H1 (cell line): ENCODE results near the gene HSH2D. TPM values are rescaled to one million over a fixed set of nuclear protein-coding genes. Genes with fewer than 3 reads are reported as not detected.

Source experiments
- CTCF ChIA-PET: fragments of 300-600 bp; sonication (Branson Sonifier 250); formaldehyde crosslinking; loops from one replicate; lab custom pipeline; 2021; ENCODE audit not compliant: partially characterized antibody; lab: Charles Lee
- POLR2A ChIA-PET: fragments of 300-600 bp; sonication (Branson Sonifier 250); formaldehyde crosslinking; loops from one replicate; lab custom pipeline; 2021; ENCODE audit warnings: inconsistent platforms; ENCODE audit not compliant: partially characterized antibody; lab: Charles Lee
- DNase-seq, 2 experiments: peaks; one replicate each; pipeline versions ENCODE4 v3.0.0 to v3.0.0-alpha.2; 2010 to 2022; ENCODE audit warnings: low spot score in 2 of 2, low read depth in 1 of 2, mixed read lengths in 1 of 2
- FAIRE-seq: peaks from 2 replicates; lab custom pipeline; 2011; peaks lifted over from hg19 to GRCh38; lab: Jason Lieb, UNC
- H2AFZ ChIP-seq: 2 replicates; pipeline ENCODE4 v1.8.1; 2012; ENCODE audit warnings: low read length, inconsistent platforms
- H2AK5ac ChIP-seq: 2 replicates; pipeline ENCODE4 v1.6.1; 2013; ENCODE audit warnings: low read depth, low read length
- H2BK120ac ChIP-seq: replicated peaks from 2 replicates; pipeline ENCODE3; 2013; ENCODE audit warnings: low read depth, low read length, inconsistent platforms
- H2BK12ac ChIP-seq: 2 replicates; pipeline ENCODE4 v1.6.1; 2013; ENCODE audit warnings: low read depth, low read length
- H2BK15ac ChIP-seq: 2 replicates; pipeline ENCODE4 v1.6.1; 2013; ENCODE audit warnings: low read length
- H2BK20ac ChIP-seq: 2 replicates; pipeline ENCODE4 v1.6.1; 2013; ENCODE audit warnings: low read length
- H2BK5ac ChIP-seq: 2 replicates; pipeline ENCODE4 v1.6.1; 2013; ENCODE audit warnings: low read depth, low read length
- H3K14ac ChIP-seq: 2 replicates; pipeline ENCODE4 v1.6.1; 2013; ENCODE audit warnings: inconsistent platforms; ENCODE audit not compliant: insufficient read length
- H3K18ac ChIP-seq: 2 replicates; pipeline ENCODE4 v1.6.1; 2013; ENCODE audit warnings: low read length; ENCODE audit errors: extremely low read depth
- H3K23ac ChIP-seq: 2 replicates; pipeline ENCODE4 v1.6.1; 2013; ENCODE audit warnings: inconsistent platforms; ENCODE audit not compliant: insufficient read length
- H3K23me2 ChIP-seq: 2 replicates; pipeline ENCODE4 v1.6.1; 2013; ENCODE audit warnings: low read depth, low read length
- H3K27ac ChIP-seq: 2 replicates; pipeline ENCODE4 v1.6.1; 2011; ENCODE audit warnings: low read depth, low read length, inconsistent platforms
- H3K27me3 ChIP-seq, 4 experiments: replicated peaks in 1 of 4; 1 replicate in 1 of 4; 2 replicates in 3 of 4; pipeline versions ENCODE4 v1.6.1 to v1.8.1; 2011 to 2013; ENCODE audit warnings: low read length in 3 of 4, mild to moderate bottlenecking in 3 of 4, inconsistent platforms in 2 of 4, mixed read lengths in 2 of 4, moderate library complexity in 1 of 4; ENCODE audit not compliant: control insufficient read depth in 3 of 4, insufficient read depth in 3 of 4; ENCODE audit errors: extremely low read depth in 1 of 4
- H3K36me3 ChIP-seq, 4 experiments: 2 replicates each; pipeline versions ENCODE4 v1.6.1 to v1.8.1; 2011 to 2013; ENCODE audit warnings: mild to moderate bottlenecking in 4 of 4, low read length in 3 of 4, moderate library complexity in 2 of 4, control low read depth in 1 of 4, inconsistent platforms in 1 of 4; ENCODE audit not compliant: insufficient read depth in 4 of 4, control insufficient read depth in 2 of 4
- H3K4ac ChIP-seq: replicated peaks from 2 replicates; pipeline ENCODE3; 2013; ENCODE audit warnings: low read length, low read depth, mixed read lengths, inconsistent platforms; ENCODE audit not compliant: insufficient read length
- H3K4me1 ChIP-seq, 4 experiments: replicated peaks in 1 of 4; 1 replicate in 1 of 4; 2 replicates in 3 of 4; pipeline versions ENCODE4 v1.6.1 to v1.8.1; 2011 to 2013; ENCODE audit warnings: low read length in 3 of 4, inconsistent platforms in 2 of 4, mixed read lengths in 1 of 4; ENCODE audit not compliant: insufficient read depth in 4 of 4, control insufficient read depth in 3 of 4
- H3K4me2 ChIP-seq, 2 experiments: 2 replicates each; pipeline versions ENCODE4 v1.6.1 to v1.8.1; 2011 to 2013; ENCODE audit warnings: low read depth in 2 of 2, low read length in 2 of 2, control low read depth in 1 of 2, inconsistent platforms in 1 of 2, mild to moderate bottlenecking in 1 of 2; ENCODE audit not compliant: insufficient read depth in 1 of 2
- H3K4me3 ChIP-seq, 4 experiments: fragments of 200-600, 300-600 bp in 1 of 4; sonication (generic), shearing (Covaris generic), sonication (Bioruptor Twin) in 1 of 4; 2 replicates each; pipeline versions ENCODE4 v1.5.1 to v1.8.1; 2011 to 2016; ENCODE audit warnings: low read length in 4 of 4, low read depth in 3 of 4, control low read depth in 2 of 4, inconsistent platforms in 2 of 4, mild to moderate bottlenecking in 2 of 4, mixed read lengths in 1 of 4, moderate library complexity in 1 of 4; ENCODE audit not compliant: insufficient read depth in 2 of 4; ENCODE audit errors: extremely low read depth in 1 of 4
- H3K56ac ChIP-seq: replicated peaks from 2 replicates; pipeline ENCODE3; 2013; ENCODE audit warnings: low read depth, mild to moderate bottlenecking, mixed read lengths, low read length, inconsistent platforms; ENCODE audit not compliant: insufficient read length
- H3K79me1 ChIP-seq: 2 replicates; pipeline ENCODE4 v1.6.1; 2013; ENCODE audit warnings: low read depth, low read length, control low read depth
- H3K79me2 ChIP-seq, 2 experiments: 2 replicates each; pipeline versions ENCODE4 v1.6.1 to v1.8.1; 2012 to 2013; ENCODE audit warnings: low read length in 2 of 2, mild to moderate bottlenecking in 2 of 2, inconsistent platforms in 1 of 2; ENCODE audit not compliant: insufficient read depth in 2 of 2, control insufficient read depth in 1 of 2
- H3K9ac ChIP-seq, 4 experiments: replicated peaks in 1 of 4; 1 replicate in 1 of 4; 2 replicates in 3 of 4; pipeline versions ENCODE4 v1.6.1 to v1.8.1; 2011 to 2013; ENCODE audit warnings: low read depth in 3 of 4, low read length in 3 of 4, control low read depth in 2 of 4, mild to moderate bottlenecking in 2 of 4, moderate library complexity in 2 of 4, inconsistent platforms in 1 of 4; ENCODE audit errors: extremely low read depth in 1 of 4
- H3K9me3 ChIP-seq, 2 experiments: 2 replicates each; pipeline versions ENCODE4 v1.6.1 to v1.8.1; 2012 to 2013; ENCODE audit warnings: mild to moderate bottlenecking in 2 of 2, moderate library complexity in 2 of 2, control low read depth in 1 of 2, inconsistent platforms in 1 of 2, low read depth in 1 of 2, low read length in 1 of 2, mixed read lengths in 1 of 2; ENCODE audit not compliant: insufficient read depth in 2 of 2
- H4K20me1 ChIP-seq, 2 experiments: replicated peaks in 1 of 2; 2 replicates each; pipeline versions ENCODE3 to v1.8.1; 2011 to 2013; ENCODE audit warnings: inconsistent platforms in 2 of 2, low read length in 2 of 2, mild to moderate bottlenecking in 1 of 2; ENCODE audit not compliant: insufficient read depth in 2 of 2, control insufficient read depth in 1 of 2
- H4K5ac ChIP-seq: 2 replicates; pipeline ENCODE4 v1.6.1; 2013; ENCODE audit warnings: low read length, low read depth, mixed read lengths, inconsistent platforms; ENCODE audit not compliant: insufficient read length
- H4K8ac ChIP-seq: 2 replicates; pipeline ENCODE4 v1.8.0; 2013; ENCODE audit warnings: mild to moderate bottlenecking, moderate library complexity, low read length, inconsistent platforms; ENCODE audit not compliant: insufficient read depth; ENCODE audit errors: extremely low read depth
- H4K91ac ChIP-seq: replicated peaks from 2 replicates; pipeline ENCODE3; 2013; ENCODE audit warnings: low read length, mixed read lengths, inconsistent platforms; ENCODE audit not compliant: insufficient read length
- CBX8 ChIP-seq: fragments of 300-800, 300-1000 bp; sonication (generic); IDR thresholded peaks from 2 replicates; pipeline ENCODE4 v1.7.1; 2016; ENCODE audit warnings: low read depth, low read length, borderline replicate concordance
- EGR1 ChIP-seq: IDR thresholded peaks from 2 replicates; pipeline ENCODE4 v1.6.1; 2011; ENCODE audit warnings: low read depth, low read length, borderline replicate concordance
- GABPA ChIP-seq: IDR thresholded peaks from 2 replicates; pipeline ENCODE4 v1.6.1; 2011; ENCODE audit warnings: mild to moderate bottlenecking, low read length, moderate library complexity, borderline replicate concordance; ENCODE audit not compliant: insufficient read depth
- HDAC6 ChIP-seq: IDR thresholded peaks from one replicate; pipeline ENCODE4 v1.7.1; 2012; ENCODE audit warnings: low read depth, mild to moderate bottlenecking, inconsistent platforms, low read length, moderate library complexity
- JUN ChIP-seq: IDR thresholded peaks from 2 replicates; pipeline ENCODE4 v1.6.1; 2011; ENCODE audit warnings: low read depth, mild to moderate bottlenecking, improper control_type of control experiment, low read length
- MAX ChIP-seq: IDR thresholded peaks from 2 replicates; pipeline ENCODE4 v1.6.1; 2012; ENCODE audit warnings: inconsistent platforms
- NANOG ChIP-seq: IDR thresholded peaks from 2 replicates; pipeline ENCODE4 v1.6.1; 2011; ENCODE audit warnings: low read length, low read depth, mild to moderate bottlenecking, inconsistent platforms; ENCODE audit not compliant: insufficient read depth, poor library complexity, severe bottlenecking
- POLR2AphosphoS5 ChIP-seq: IDR thresholded peaks from 2 replicates; pipeline ENCODE4 v1.6.1; 2011; ENCODE audit warnings: low read depth, low read length
- WGBS, 2 experiments: shearing (Covaris generic) in 1 of 2; methylation state at CpG; one replicate each; pipeline versions ENCODE4 v1.1.6 to v1.1.7; 2013 to 2015; ENCODE audit warnings: low lambda C conversion rate in 2 of 2, mixed read lengths in 2 of 2, inconsistent platforms in 1 of 2, low coverage in 1 of 2, missing lambda C conversion rate in 1 of 2; ENCODE audit not compliant: insufficient replicate concordance in 2 of 2, insufficient coverage in 1 of 2, insufficient read length in 1 of 2; ENCODE audit errors: extremely low coverage in 1 of 2, missing lambda C conversion rate in 1 of 2; 5-methylcytosine and 5-hydroxymethylcytosine counted together
- polyA plus RNA-seq, 7 experiments: library from polyadenylated mRNA; depleted of rRNA in 3 of 7; stranded (reverse) in 5 of 7; unstranded in 2 of 7; fragments of >200 nt in 5 of 7; fragments of 200-250 nt in 2 of 7; gene quantifications; 1 replicate in 5 of 7; 2 replicates in 1 of 7; 4 replicates in 1 of 7; pipeline versions ENCODE4 v1.2.1 to v1.2.3, GENCODE V29; 2011 to 2013; ENCODE audit warnings: missing spikeins in 2 of 7, mixed read lengths in 2 of 7
- total RNA-seq: library from RNA; stranded (reverse); fragmentation: NEBNext Ultra II Directional; extraction: Animal tissue kit (Norgen Biotek cat#: 25700); gene quantifications from 2 replicates; pipeline ENCODE4 v1.2.1, GENCODE V29; 2021

Gene HSH2D
- total and polyA plus RNA-seq, 2 of the 8 experiments (the other 6 are each of a cell fraction or from before 2014, with no cell fraction given): 0.67 to 1.6 TPM

- H3K4ac ChIP-seq: no peak overlapping the region
- no peak overlapping the region for H3K4me3 ChIP-seq
- H2AFZ ChIP-seq: no peak overlapping the region
- H3K27me3 ChIP-seq: no peaks in the 10 kb centered on the region
- H4K20me1 ChIP-seq: peaks cover 4 to 21% of the 10 kb centered on the region in 2 experiments
- DNase-seq: no peak
- H4K5ac ChIP-seq: no peak overlapping the region
- H3K4me1 ChIP-seq: peaks cover 0 to 7% (median 2%) of the 10 kb centered on the region in 4 experiments; a peak in 5 of 7 replicates
- peaks cover 11 to 46% of the 10 kb centered on the region in 2 experiments for H3K79me2 ChIP-seq
- 88% methylated on average over 9 of the region's 9 CpGs; no CpG with 5 or more reads in 1 of the 2 experiments for WGBS, 2 experiments
- no peak overlapping the region for H3K14ac ChIP-seq
- H3K23ac ChIP-seq: no peak overlapping the region
- H4K8ac ChIP-seq: no peak overlapping the region
- H4K91ac ChIP-seq: no peak overlapping the region
- H3K36me3 ChIP-seq: peaks cover 9 to 19% (median 13%) of the 10 kb centered on the region in 4 experiments
- H2AK5ac ChIP-seq: no peak overlapping the region
- H2BK12ac ChIP-seq: no peak overlapping the region
- H3K56ac ChIP-seq: no peak overlapping the region
- POLR2A ChIA-PET: interaction anchor here (0.6 to 37.0 kb wide), 5 partner anchors 11 to 56 kb away, joined by 3 to 582 read pairs (median 3); partner anchors contain the start of gene TPM4
- H3K79me1 ChIP-seq: peaks cover 14% of the 10 kb centered on the region
- H3K23me2 ChIP-seq: peaks cover 4% of the 10 kb centered on the region; the same call in 1 of the 2 replicates
- CTCF ChIA-PET: interaction anchor here (1.1 to 1.3 kb wide), 4 partner anchors 18 to 74 kb away, joined by 3 to 4 read pairs (median 4); partner anchors contain the start of gene FAM32A
- no peaks in the 10 kb centered on the region for H3K9me3 ChIP-seq
- no peak overlapping the region for H3K27ac ChIP-seq
- H3K18ac ChIP-seq: no peak overlapping the region
- no peak overlapping the region for H2BK120ac ChIP-seq
- no peak overlapping the region for H2BK15ac ChIP-seq
- no peak overlapping the region for H3K4me2 ChIP-seq
- 0 out of 7 replicates have a peak overlapping the region, but pooled peaks of 1 of the 4 experiments have one; percentile 6 for H3K9ac ChIP-seq
- no peak overlapping the region; the same call in 1 of the 2 replicates for H2BK5ac ChIP-seq
- FAIRE-seq: no peak
- TF ChIP-seq GABPA (no peak), HDAC6 (no peak), EGR1 (no peak), NANOG (no peak), MAX (no peak), JUN (no peak), CBX8 (no peak), POLR2AphosphoS5 (no peak)
- H2BK20ac ChIP-seq: no peak overlapping the region
Measured at GRCh38 chr19:16115301-16116039, 28.0 kb upstream of the HSH2D start.
